ENCODE measurements around the gene TRIM47.

Gene TRIM47

GRCh38 chr17:75904749-75905521, 26.6 kb upstream of the TRIM47 start, which contains the start of gene MRPL38:
TSS of gene MRPL38 (minus strand) at chr17:75904884. CDS start at chr17:75904875, 9 bp downstream.
- peaks cover 7% of the 10 kb centered on the region for H3K36me3 Mint-ChIP-seq (ENCODE audit: low read depth)
- peak; percentile 98 to 100 (median 99) for TF ChIP-seq CTCF (IDR thresholded peaks at IDR 0.05; ENCODE audit: unreplicated experiment in 3 of 3)

GRCh38 chr17:75902406-75902805, 24.0 kb upstream of the TRIM47 start:
- Mint-ChIP-seq H3K27me3 (ENCODE audit: low read depth) (no peaks in the 10 kb centered on the region), H3K4me1 (peaks cover 3% of the 10 kb centered on the region), H3K9me3 (no peaks in the 10 kb centered on the region), H3K36me3 (ENCODE audit: low read depth) (peaks cover 13% of the 10 kb centered on the region), H3K27ac (no peak overlapping the region), H3K4me3 (peak overlapping the region in 2 of 3 experiments; percentile 12 to 28)
- no peak for TF ChIP-seq CTCF (IDR thresholded peaks at IDR 0.05; ENCODE audit: unreplicated experiment in 3 of 3)

More at GRCh38 chr17:75904749-75905521, 26.6 kb upstream of the TRIM47 start, which contains the start of gene MRPL38:
- H3K27me3 Mint-ChIP-seq (ENCODE audit: low read depth): no peaks in the 10 kb centered on the region
- H3K4me1 Mint-ChIP-seq: no peaks in the 10 kb centered on the region
- H3K4me3 Mint-ChIP-seq: peak within 1 kb of the TSS; percentile 93 to 95 (median 94)
- H3K27ac Mint-ChIP-seq: peak within 1 kb of the TSS; percentile 87 to 96 (median 93)
- no peaks in the 10 kb centered on the region for H3K9me3 Mint-ChIP-seq

- Mint-ChIP-seq H3K9me3 (no peaks in the 10 kb centered on the region), H3K27ac (no peak overlapping the region), H3K27me3 (ENCODE audit: low read depth) (no peaks in the 10 kb centered on the region), H3K4me3 (peak overlapping the region; percentile 25 to 59 (median 41)), H3K4me1 (peaks cover 5% of the 10 kb centered on the region), H3K36me3 (ENCODE audit: low read depth) (peaks cover 13% of the 10 kb centered on the region)
- TF ChIP-seq CTCF (IDR thresholded peaks at IDR 0.05; ENCODE audit: unreplicated experiment in 3 of 3): no peak
Measured at GRCh38 chr17:75901727-75902126, 23.3 kb upstream of the TRIM47 start.

GRCh38 chr17:75900691-75901533, 22.5 kb upstream of the TRIM47 start:
- Mint-ChIP-seq H3K4me1 (peaks cover 5% of the 10 kb centered on the region), H3K27me3 (ENCODE audit: low read depth) (no peaks in the 10 kb centered on the region), H3K9me3 (no peaks in the 10 kb centered on the region), H3K36me3 (ENCODE audit: low read depth) (peaks cover 13% of the 10 kb centered on the region), H3K27ac (no peak overlapping the region), H3K4me3 (peak overlapping the region; percentile 25 to 59 (median 41))
- TF ChIP-seq CTCF (IDR thresholded peaks at IDR 0.05; ENCODE audit: unreplicated experiment in 3 of 3): no peak

GRCh38 chr17:75899767-75900468, 21.5 kb upstream of the TRIM47 start:
- Mint-ChIP-seq H3K4me3 (peak overlapping the region in 1 of 3 experiments; percentile 20), H3K9me3 (no peaks in the 10 kb centered on the region), H3K36me3 (ENCODE audit: low read depth) (peaks cover 13% of the 10 kb centered on the region), H3K27me3 (ENCODE audit: low read depth) (no peaks in the 10 kb centered on the region), H3K27ac (no peak overlapping the region), H3K4me1 (peaks cover 14% of the 10 kb centered on the region)
- no peak for TF ChIP-seq CTCF (IDR thresholded peaks at IDR 0.05; ENCODE audit: unreplicated experiment in 3 of 3)
